ENCODE results near the gene FBXO39. TPM values are rescaled to one million over a fixed set of nuclear protein-coding genes. Genes with fewer than 3 reads are reported as not detected.

The FBXO39 gene
- total RNA-seq, 1 experiment from 2014 or later, result not detected

DNA sequence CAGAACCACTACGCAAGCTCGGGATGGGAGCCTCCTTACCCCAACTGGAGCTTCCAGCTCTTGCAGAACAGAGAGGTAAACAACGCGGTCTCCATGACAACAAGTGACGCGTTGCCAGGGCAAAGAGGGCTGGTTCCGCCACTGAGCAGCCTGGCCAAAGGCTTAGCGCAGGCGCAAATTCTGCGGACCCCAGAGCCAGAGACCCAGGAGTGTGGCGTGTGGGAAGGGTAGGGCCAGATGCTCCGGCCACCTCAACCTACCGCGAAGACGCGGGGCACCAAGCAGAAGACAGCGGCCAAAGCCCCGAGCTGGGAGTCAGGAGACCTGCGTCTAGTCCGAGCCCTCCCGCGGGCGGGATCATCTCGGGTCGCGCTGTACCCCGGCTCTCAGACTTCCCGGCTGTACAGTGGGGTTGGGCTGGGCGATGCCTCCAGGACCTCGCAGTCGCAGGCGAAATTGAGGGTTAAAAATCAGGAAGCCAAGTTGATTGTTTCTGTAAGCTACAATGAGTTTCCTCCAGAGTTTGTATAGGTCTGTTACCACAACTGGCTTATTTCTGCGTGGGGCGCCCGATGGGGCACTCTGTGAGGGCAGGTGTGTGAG lies 55.7 kb downstream of the FBXO39 start, which contains the start of gene TEKT1:
TSS of gene TEKT1 (minus strand) at position 69 of the 603 bp plus-strand sequence. CDS start 1,353 bp downstream, outside the sequence.
- peak within 1 kb of the TSS; percentile 85 for H2AFZ ChIP-seq
- peak within 1 kb of the TSS; percentile 97 for H3K4me2 ChIP-seq
- no peaks in the 10 kb centered on the region for H3K79me2 ChIP-seq (ENCODE audit: low read depth)
- intact Hi-C loops (cut with micrococcal nuclease; ENCODE audit: unreplicated experiment), result no loop called here
- peaks cover 5% of the 10 kb centered on the region; the same call in 1 of the 2 replicates for H3K4me1 ChIP-seq (replicated peaks; ENCODE audit: insufficient read depth)
- H3K9me3 ChIP-seq (ENCODE audit: insufficient read depth, low read depth), result no peaks in the 10 kb centered on the region
- H3K36me3 ChIP-seq (ENCODE audit: low read depth), result no peaks in the 10 kb centered on the region
- H3K9me2 ChIP-seq (ENCODE audit: insufficient read depth), result no peaks in the 10 kb centered on the region; the same call in 1 of the 2 replicates
- no peak within 1 kb of the TSS for H3K27ac ChIP-seq
- no peaks in the 10 kb centered on the region for H4K20me1 ChIP-seq (ENCODE audit: insufficient read depth)
- CTCF ChIA-PET, result no interaction called here
- H3K27me3 ChIP-seq (ENCODE audit: insufficient read depth, low read depth), result no peaks in the 10 kb centered on the region
- H3F3A ChIP-seq (ENCODE audit: insufficient read depth, low read depth), result no peaks in the 10 kb centered on the region
- TSS peak; percentile 34 for BruUV-seq (replicated peaks)
- peak within 1 kb of the TSS; percentile 62 for H3K4me3 ChIP-seq
- POLR2A ChIA-PET (ENCODE audit: unreplicated experiment), result interaction anchor here (0.6 to 0.7 kb wide), 2 partner anchors 9 to 247 kb away, joined by 3 to 4 read pairs; no protein-coding TSS in a partner anchor
- TF ChIP-seq, protein P1, sequence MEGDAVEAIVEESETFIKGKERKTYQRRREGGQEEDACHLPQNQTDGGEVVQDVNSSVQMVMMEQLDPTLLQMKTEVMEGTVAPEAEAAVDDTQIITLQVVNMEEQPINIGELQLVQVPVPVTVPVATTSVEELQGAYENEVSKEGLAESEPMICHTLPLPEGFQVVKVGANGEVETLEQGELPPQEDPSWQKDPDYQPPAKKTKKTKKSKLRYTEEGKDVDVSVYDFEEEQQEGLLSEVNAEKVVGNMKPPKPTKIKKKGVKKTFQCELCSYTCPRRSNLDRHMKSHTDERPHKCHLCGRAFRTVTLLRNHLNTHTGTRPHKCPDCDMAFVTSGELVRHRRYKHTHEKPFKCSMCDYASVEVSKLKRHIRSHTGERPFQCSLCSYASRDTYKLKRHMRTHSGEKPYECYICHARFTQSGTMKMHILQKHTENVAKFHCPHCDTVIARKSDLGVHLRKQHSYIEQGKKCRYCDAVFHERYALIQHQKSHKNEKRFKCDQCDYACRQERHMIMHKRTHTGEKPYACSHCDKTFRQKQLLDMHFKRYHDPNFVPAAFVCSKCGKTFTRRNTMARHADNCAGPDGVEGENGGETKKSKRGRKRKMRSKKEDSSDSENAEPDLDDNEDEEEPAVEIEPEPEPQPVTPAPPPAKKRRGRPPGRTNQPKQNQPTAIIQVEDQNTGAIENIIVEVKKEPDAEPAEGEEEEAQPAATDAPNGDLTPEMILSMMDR (conservative IDR thresholded peaks at IDR 0.05), result no peak
- no peak for TF ChIP-seq EZH2 (IDR thresholded peaks at IDR 0.05; ENCODE audit: low read depth)
- peak; percentile 73 to 85 for DNase-seq

Other genes with a start within 250 kb of the FBXO39 start
- gene PITPNM3, start 219.7 kb upstream of the FBXO39 start, total RNA-seq (2021), result 16.9 and 17.3 TPM in 2 replicates
- gene KIAA0753, start 135.5 kb upstream of the FBXO39 start, total RNA-seq (2021), result 34.1 and 47.0 TPM in 2 replicates
- gene TXNDC17, start 135.2 kb upstream of the FBXO39 start, total RNA-seq (2021), result 103 and 114 TPM in 2 replicates
- 19.2 and 41.4 TPM in 2 replicates for gene MED31, start 124.6 kb upstream of the FBXO39 start, total RNA-seq (2021)
- gene C17orf100, start 124.5 kb upstream of the FBXO39 start, total RNA-seq (2021), result 2.3 and 4.4 TPM in 2 replicates
- 0.92 and 2.0 TPM in 2 replicates for gene SLC13A5, start 62.8 kb upstream of the FBXO39 start, total RNA-seq (2021)
- gene XAF1, start 20.2 kb upstream of the FBXO39 start, total RNA-seq (2021), result 20.8 and 27.6 TPM in 2 replicates
- 0.50 and 0.61 TPM in 2 replicates for gene TEKT1, start 55.5 kb downstream of the FBXO39 start, total RNA-seq (2021)
- gene ALOX12, start 219.8 kb downstream of the FBXO39 start, total RNA-seq (2021), result not detected in 2 replicates
- gene RNASEK, start 236.4 kb downstream of the FBXO39 start, total RNA-seq (2021), result 196 and 301 TPM in 2 replicates
- gene BCL6B, start 246.8 kb downstream of the FBXO39 start, total RNA-seq (2021), result 0.28 and 0.48 TPM in 2 replicates